Neural progenitor cell (in vitro differentiated cells): ENCODE results near the gene CEP68. TPM values are rescaled to one million over a fixed set of nuclear protein-coding genes. Genes with fewer than 3 reads are reported as not detected.

Source experiments
- DNase-seq: peaks from one replicate; pipeline ENCODE4 v3.0.0-alpha.2; 2016; ENCODE audit warnings: low spot score
- H2AFZ ChIP-seq: fragments of 200-600 bp; sonication (generic); replicated peaks from 2 replicates; pipeline ENCODE4 v1.6.1; 2016; ENCODE audit warnings: antibody characterized with exemption
- H3F3A ChIP-seq: fragments of 200-600 bp; sonication (generic); 2 replicates; pipeline ENCODE4 v1.6.1; 2016; ENCODE audit warnings: antibody characterized with exemption, low read depth
- H3K27ac ChIP-seq: fragments of 200-600 bp; sonication (generic); 2 replicates; pipeline ENCODE4 v1.5.1; 2016; ENCODE audit warnings: mild to moderate bottlenecking
- H3K27me3 ChIP-seq: fragments of 200-600 bp; sonication (generic); 2 replicates; pipeline ENCODE4 v1.6.1; 2016; ENCODE audit warnings: mild to moderate bottlenecking, moderate library complexity
- H3K36me3 ChIP-seq: fragments of 200-600 bp; sonication (generic); 2 replicates; pipeline ENCODE4 v1.5.1; 2016
- H3K4me1 ChIP-seq: fragments of 200-600 bp; sonication (generic); 2 replicates; pipeline ENCODE4 v1.6.1; 2016; ENCODE audit warnings: mixed run types
- H3K4me2 ChIP-seq: fragments of 200-600 bp; sonication (generic); 2 replicates; pipeline ENCODE4 v1.6.1; 2016
- H3K4me3 ChIP-seq: fragments of 200-600 bp; sonication (generic); 2 replicates; pipeline ENCODE4 v1.5.1; 2016
- H3K79me2 ChIP-seq: fragments of 200-600 bp; sonication (generic); 2 replicates; pipeline ENCODE4 v1.6.1; 2016; ENCODE audit warnings: low read depth
- H3K9ac ChIP-seq: fragments of 200-600 bp; sonication (generic); 2 replicates; pipeline ENCODE4 v1.6.1; 2016
- H3K9me3 ChIP-seq: fragments of 200-600 bp; sonication (generic); 2 replicates; pipeline ENCODE4 v1.5.1; 2016; ENCODE audit warnings: low read depth
- H4K20me1 ChIP-seq: fragments of 200-600 bp; sonication (generic); 2 replicates; pipeline ENCODE4 v1.6.1; 2016; ENCODE audit warnings: low read depth
- H3K27ac Mint-ChIP-seq: 3 replicates; pipeline ENCODE4 v1.8.0; 2021; ENCODE audit warnings: mixed read lengths
- H3K27me3 Mint-ChIP-seq: 2 replicates; pipeline ENCODE4 v1.8.0; 2022; ENCODE audit warnings: low read depth, mild to moderate bottlenecking, inconsistent platforms, moderate library complexity, mixed read lengths; ENCODE audit not compliant: insufficient read depth
- H3K36me3 Mint-ChIP-seq: 3 replicates; pipeline ENCODE4 v1.8.0; 2021; ENCODE audit warnings: mixed read lengths
- H3K4me1 Mint-ChIP-seq: 3 replicates; pipeline ENCODE4 v1.8.0; 2021; ENCODE audit warnings: mixed read lengths
- H3K4me3 Mint-ChIP-seq: 3 replicates; pipeline ENCODE4 v1.8.0; 2021; ENCODE audit warnings: mild to moderate bottlenecking, moderate library complexity, mixed read lengths
- H3K9me3 Mint-ChIP-seq: 3 replicates; pipeline ENCODE4 v1.8.0; 2020; ENCODE audit warnings: mixed read lengths
- CTCF ChIP-seq: fragments of 200-600 bp; sonication (generic); IDR thresholded peaks from 2 replicates; pipeline ENCODE4 v1.5.1; 2017; ENCODE audit warnings: antibody characterized with exemption, mild to moderate bottlenecking
- EZH2 ChIP-seq: fragments of 200-600 bp; sonication (generic); IDR thresholded peaks from 2 replicates; pipeline ENCODE4 v1.6.1; 2017; ENCODE audit warnings: antibody characterized with exemption, mild to moderate bottlenecking, moderate library complexity
- EZH2phosphoT487 ChIP-seq: fragments of 200-600 bp; sonication (generic); IDR thresholded peaks from 2 replicates; pipeline ENCODE4 v1.6.1; 2017; ENCODE audit warnings: antibody characterized with exemption
- total RNA-seq: library from RNA; depleted of rRNA; stranded (reverse); fragments of >200 nt; gene quantifications from 2 replicates; pipeline ENCODE4 v1.2.3, GENCODE V29; 2015; ENCODE audit warnings: low replicate concordance

The CEP68 gene
- total RNA-seq, 1 donor from 2014 or later = 36.2 TPM

- H3K36me3 ChIP-seq = no peaks in the 10 kb centered on the region
- no peak for TF ChIP-seq EZH2
- TF ChIP-seq CTCF = no peak
- TF ChIP-seq EZH2phosphoT487 = no peak
- H3F3A ChIP-seq = peaks cover 19% of the 10 kb centered on the region
- H3K79me2 ChIP-seq = peaks cover 60% of the 10 kb centered on the region
- H2AFZ ChIP-seq = no peak overlapping the region
- no peaks in the 10 kb centered on the region for H3K9me3 Mint-ChIP-seq
- peak overlapping the region; percentile 89 for H3K4me3 ChIP-seq
- H3K27me3 Mint-ChIP-seq = peaks cover 2% of the 10 kb centered on the region
- no peak for DNase-seq
- H3K4me1 Mint-ChIP-seq = peaks cover 34% of the 10 kb centered on the region
- H3K36me3 Mint-ChIP-seq = peaks cover 9% of the 10 kb centered on the region
- H3K4me2 ChIP-seq = peak overlapping the region; percentile 91
- H3K27ac Mint-ChIP-seq = peak overlapping the region; percentile 100
- no peak overlapping the region for H3K27ac ChIP-seq
- H3K9ac ChIP-seq = peak overlapping the region; percentile 98
- no peaks in the 10 kb centered on the region for H3K9me3 ChIP-seq
- peaks cover 50% of the 10 kb centered on the region for H4K20me1 ChIP-seq
- no peaks in the 10 kb centered on the region for H3K27me3 ChIP-seq
- H3K4me1 ChIP-seq = peaks cover 17% of the 10 kb centered on the region
- H3K4me3 Mint-ChIP-seq = peak overlapping the region; percentile 100
Observed at GRCh38 chr2:65128297-65129190, 72.3 kb downstream of the CEP68 start.

- Mint-ChIP-seq H3K9me3 (no peaks in the 10 kb centered on the region), H3K4me3 (peak overlapping the region; percentile 100), H3K27me3 (peaks cover 2% of the 10 kb centered on the region), H3K4me1 (peaks cover 34% of the 10 kb centered on the region), H3K27ac (peak overlapping the region; percentile 100), H3K36me3 (peaks cover 8% of the 10 kb centered on the region)
- H3K79me2 ChIP-seq = peaks cover 52% of the 10 kb centered on the region
- no peaks in the 10 kb centered on the region for H3K9me3 ChIP-seq
- peak overlapping the region; percentile 91 for H3K4me2 ChIP-seq
- no peaks in the 10 kb centered on the region for H3K36me3 ChIP-seq
- peak overlapping the region; percentile 89 for H3K4me3 ChIP-seq
- peaks cover 19% of the 10 kb centered on the region for H3F3A ChIP-seq
- H3K27me3 ChIP-seq = no peaks in the 10 kb centered on the region
- peaks cover 44% of the 10 kb centered on the region for H4K20me1 ChIP-seq
- TF ChIP-seq CTCF = no peak
- no peak for TF ChIP-seq EZH2phosphoT487
- no peak for TF ChIP-seq EZH2
- H2AFZ ChIP-seq = peak overlapping the region; percentile 91
- H3K9ac ChIP-seq = peak overlapping the region; percentile 98
- peak; percentile 70 for DNase-seq
- H3K4me1 ChIP-seq = peaks cover 17% of the 10 kb centered on the region
- peak overlapping the region; percentile 96 for H3K27ac ChIP-seq
Observed at GRCh38 chr2:65129286-65129825, 73.1 kb downstream of the CEP68 start.

GRCh38 chr2:65129826-65130663 is 73.8 kb downstream of the CEP68 start, which contains the start of gene RAB1A:
Gene RAB1A (minus strand): TSS chr2:65130106. CDS start chr2:65129915, 191 bp downstream.
- peak within 1 kb of the TSS; percentile 91 for H3K4me2 ChIP-seq
- H3F3A ChIP-seq = peaks cover 19% of the 10 kb centered on the region
- peak within 1 kb of the TSS; percentile 91 for H2AFZ ChIP-seq
- no peaks in the 10 kb centered on the region for H3K27me3 ChIP-seq
- H3K79me2 ChIP-seq = peaks cover 45% of the 10 kb centered on the region
- TF ChIP-seq EZH2 (no peak), EZH2phosphoT487 (no peak), CTCF (peak; percentile 52)
- H3K9me3 ChIP-seq = no peaks in the 10 kb centered on the region
- peak within 1 kb of the TSS; percentile 89 for H3K4me3 ChIP-seq
- Mint-ChIP-seq H3K4me1 (peaks cover 34% of the 10 kb centered on the region), H3K36me3 (peaks cover 6% of the 10 kb centered on the region), H3K9me3 (no peaks in the 10 kb centered on the region), H3K27ac (peak within 1 kb of the TSS; percentile 100), H3K4me3 (peak within 1 kb of the TSS; percentile 100), H3K27me3 (peaks cover 2% of the 10 kb centered on the region)
- H3K27ac ChIP-seq = peak within 1 kb of the TSS; percentile 96
- no peaks in the 10 kb centered on the region for H3K36me3 ChIP-seq
- H3K9ac ChIP-seq = peak within 1 kb of the TSS; percentile 98
- peaks cover 42% of the 10 kb centered on the region for H4K20me1 ChIP-seq
- peaks cover 17% of the 10 kb centered on the region for H3K4me1 ChIP-seq
- peak; percentile 100 for DNase-seq
